OCI-LY3 (cell line): Measurements from ENCODE around the gene CLEC4D.

Experiments
- H2AFZ ChIP-seq: fragments of 200-600, 300-600 bp; shearing (Covaris generic); 2 replicates; pipeline ENCODE4 v1.6.0; 2014; ENCODE audit warnings: antibody characterized with exemption, low read depth, low read length
- H3K27ac ChIP-seq: fragments of 200-600, 300-600 bp; sonication (generic); 2 replicates; pipeline ENCODE4 v1.5.1; 2014; ENCODE audit warnings: mild to moderate bottlenecking, low read length, moderate library complexity, mixed read lengths
- H3K27me3 ChIP-seq: fragments of 200-600, 300-600 bp; sonication (generic); 2 replicates; pipeline ENCODE4 v1.6.1; 2014; ENCODE audit warnings: low read depth, low read length, mixed read lengths
- H3K36me3 ChIP-seq: fragments of 200-600, 300-600 bp; sonication (generic); replicated peaks from 2 replicates; pipeline ENCODE3; 2014; ENCODE audit warnings: low read depth, low read length, mixed read lengths
- H3K4me1 ChIP-seq: fragments of 300-600, 200-600 bp; sonication (generic); 2 replicates; pipeline ENCODE4 v1.6.1; 2014; ENCODE audit warnings: low read length, mixed read lengths
- H3K4me2 ChIP-seq: fragments of 200-600, 300-600 bp; sonication (generic); 2 replicates; pipeline ENCODE4 v1.6.1; 2014; ENCODE audit warnings: low read length, mixed read lengths
- H3K4me3 ChIP-seq: fragments of 300-600, 200-600 bp; sonication (generic); 2 replicates; pipeline ENCODE4 v1.5.1; 2014; ENCODE audit warnings: antibody characterized with exemption, mild to moderate bottlenecking, low read length, moderate library complexity
- H3K79me2 ChIP-seq: fragments of 300-600, 200-600 bp; shearing (Covaris generic); 2 replicates; pipeline ENCODE4 v1.6.1; 2014; ENCODE audit warnings: mild to moderate bottlenecking, low read length, mixed read lengths
- H3K9ac ChIP-seq: fragments of 300-600, 200-600 bp; shearing (Covaris generic); 2 replicates; pipeline ENCODE4 v1.6.0; 2014; ENCODE audit warnings: mild to moderate bottlenecking, low read length, moderate library complexity
- H3K9me3 ChIP-seq: fragments of 200-600, 300-600 bp; shearing (Covaris generic); 2 replicates; pipeline ENCODE4 v1.6.1; 2014; ENCODE audit warnings: low read length, mixed read lengths; ENCODE audit not compliant: insufficient read depth
- H4K20me1 ChIP-seq: fragments of 200-600, 300-600 bp; sonication (generic); 2 replicates; pipeline ENCODE4 v1.6.1; 2016; ENCODE audit warnings: low read length, mixed read lengths; ENCODE audit not compliant: insufficient read depth
- EZH2phosphoT487 ChIP-seq: fragments of 200-600 bp; shearing (Covaris generic); IDR thresholded peaks from 2 replicates; pipeline ENCODE4 v1.6.1; 2018; ENCODE audit warnings: antibody characterized with exemption, mixed run types, low read depth
- TF ChIP-seq, protein P1 (sequence below): fragments of 200-600, 300-600 bp; sonication (generic); IDR thresholded peaks from 2 replicates; pipeline ENCODE4 v1.5.1; 2014; ENCODE audit warnings: antibody characterized with exemption, low read length, low read depth

Gene CLEC4D

DNA sequence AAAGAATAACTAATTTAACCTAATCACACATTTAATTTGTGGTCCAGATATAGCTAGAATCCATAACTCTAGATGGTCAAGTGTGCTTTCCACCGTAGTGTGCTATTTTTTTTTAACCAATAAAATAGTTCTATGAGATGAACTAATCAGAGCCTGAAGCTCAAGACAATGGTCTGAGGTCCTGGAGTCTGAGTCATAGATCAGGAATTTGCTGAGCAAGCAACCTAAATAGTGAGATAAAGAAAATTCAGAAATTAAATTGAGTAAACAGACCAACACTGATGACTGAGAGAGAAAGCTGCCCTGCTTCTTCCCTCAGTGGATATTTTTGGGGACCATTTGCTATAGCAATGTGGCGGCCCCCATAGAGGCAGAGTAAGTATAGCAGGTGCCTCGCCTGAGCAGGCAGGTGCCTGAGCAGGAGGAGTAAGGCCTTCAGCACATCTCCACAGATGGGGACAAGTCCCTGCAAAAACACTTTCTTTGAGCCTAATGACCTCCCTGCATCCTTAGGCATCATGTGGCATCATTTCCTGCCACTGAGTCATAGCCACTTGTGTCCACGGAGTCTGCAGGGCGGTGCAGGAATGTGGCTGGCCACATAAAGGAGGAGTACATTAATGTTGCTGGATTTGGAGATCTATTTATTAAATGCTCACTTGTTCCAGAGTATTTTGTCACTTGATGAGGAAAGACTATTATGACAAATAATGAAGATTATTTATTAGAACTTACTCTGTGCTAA lies 41.3 kb downstream of the CLEC4D start:
- Histone ChIP-seq H3K4me2 (no peak overlapping the region), H3K9me3 (no peaks in the 10 kb centered on the region), H3K27ac (no peak overlapping the region), H3K79me2 (no peaks in the 10 kb centered on the region), H4K20me1 (no peaks in the 10 kb centered on the region), H3K4me3 (no peak overlapping the region), H3K27me3 (no peaks in the 10 kb centered on the region), H3K4me1 (no peaks in the 10 kb centered on the region), H2AFZ (no peak overlapping the region), H3K9ac (no peak overlapping the region), H3K36me3 (no peaks in the 10 kb centered on the region)
- no peak for TF ChIP-seq EZH2phosphoT487
- TF ChIP-seq, protein P1, sequence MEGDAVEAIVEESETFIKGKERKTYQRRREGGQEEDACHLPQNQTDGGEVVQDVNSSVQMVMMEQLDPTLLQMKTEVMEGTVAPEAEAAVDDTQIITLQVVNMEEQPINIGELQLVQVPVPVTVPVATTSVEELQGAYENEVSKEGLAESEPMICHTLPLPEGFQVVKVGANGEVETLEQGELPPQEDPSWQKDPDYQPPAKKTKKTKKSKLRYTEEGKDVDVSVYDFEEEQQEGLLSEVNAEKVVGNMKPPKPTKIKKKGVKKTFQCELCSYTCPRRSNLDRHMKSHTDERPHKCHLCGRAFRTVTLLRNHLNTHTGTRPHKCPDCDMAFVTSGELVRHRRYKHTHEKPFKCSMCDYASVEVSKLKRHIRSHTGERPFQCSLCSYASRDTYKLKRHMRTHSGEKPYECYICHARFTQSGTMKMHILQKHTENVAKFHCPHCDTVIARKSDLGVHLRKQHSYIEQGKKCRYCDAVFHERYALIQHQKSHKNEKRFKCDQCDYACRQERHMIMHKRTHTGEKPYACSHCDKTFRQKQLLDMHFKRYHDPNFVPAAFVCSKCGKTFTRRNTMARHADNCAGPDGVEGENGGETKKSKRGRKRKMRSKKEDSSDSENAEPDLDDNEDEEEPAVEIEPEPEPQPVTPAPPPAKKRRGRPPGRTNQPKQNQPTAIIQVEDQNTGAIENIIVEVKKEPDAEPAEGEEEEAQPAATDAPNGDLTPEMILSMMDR: no peak

DNA sequence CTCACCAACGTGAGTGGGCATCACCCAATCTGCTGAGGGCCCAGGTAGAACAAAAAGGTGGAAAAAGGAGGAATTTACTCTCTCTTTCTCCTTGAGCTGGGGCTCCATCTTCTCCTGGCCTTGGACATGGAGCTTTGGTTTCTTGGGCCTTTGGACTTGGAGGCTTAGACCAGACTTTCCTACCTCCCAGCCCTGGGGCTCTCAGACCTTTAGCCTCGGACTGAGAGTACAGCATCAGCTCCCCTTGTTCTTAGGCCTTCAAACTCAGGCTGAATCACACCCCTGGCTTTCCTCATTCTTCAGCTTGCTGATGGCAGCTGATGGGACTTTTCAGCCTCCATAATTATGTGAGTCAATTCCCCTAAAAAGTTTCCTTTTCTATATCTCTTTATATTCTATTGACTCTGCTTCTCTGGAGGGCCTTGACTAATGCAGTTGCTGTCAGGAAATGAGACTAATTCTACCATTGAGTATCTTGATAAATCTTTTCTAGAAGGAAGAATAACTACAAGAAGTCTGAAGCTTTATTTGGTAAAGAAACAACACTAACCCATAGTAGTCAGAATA lies 43.3 kb downstream of the CLEC4D start:
- TF ChIP-seq, protein P1: no peak
- TF ChIP-seq EZH2phosphoT487: no peak
- H4K20me1 ChIP-seq: no peaks in the 10 kb centered on the region
- no peak overlapping the region for H3K4me3 ChIP-seq
- no peak overlapping the region for H3K27ac ChIP-seq
- no peak overlapping the region for H3K4me2 ChIP-seq
- H3K79me2 ChIP-seq: no peaks in the 10 kb centered on the region
- H3K9me3 ChIP-seq: no peaks in the 10 kb centered on the region
- H3K4me1 ChIP-seq: no peaks in the 10 kb centered on the region
- H3K9ac ChIP-seq: no peak overlapping the region
- no peak overlapping the region for H2AFZ ChIP-seq
- H3K36me3 ChIP-seq: no peaks in the 10 kb centered on the region
- H3K27me3 ChIP-seq: no peaks in the 10 kb centered on the region

DNA sequence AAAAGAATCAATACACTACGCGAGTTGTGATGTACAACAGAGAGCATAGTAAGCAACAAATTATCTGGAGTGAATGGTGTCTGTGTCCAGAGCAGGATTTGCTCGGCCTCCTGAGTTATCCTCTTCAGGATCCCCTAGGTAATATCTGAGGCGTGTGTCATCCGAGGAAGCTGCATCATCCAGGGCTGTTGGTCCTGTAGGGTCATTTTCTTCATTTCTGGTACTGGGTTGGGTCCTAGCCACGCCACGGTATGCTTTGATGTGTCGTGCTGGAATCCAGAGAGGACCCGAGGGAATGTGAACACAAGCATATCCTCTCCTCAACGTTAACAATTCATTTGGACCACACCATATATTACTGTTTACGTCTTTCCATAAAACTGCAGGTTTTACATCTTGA lies 46.4 kb downstream of the CLEC4D start:
- Histone ChIP-seq H3K4me1 (no peaks in the 10 kb centered on the region), H3K27ac (no peak overlapping the region), H2AFZ (no peak overlapping the region), H3K79me2 (no peaks in the 10 kb centered on the region), H3K4me2 (no peak overlapping the region), H4K20me1 (no peaks in the 10 kb centered on the region), H3K9ac (no peak overlapping the region), H3K4me3 (no peak overlapping the region), H3K27me3 (no peaks in the 10 kb centered on the region), H3K36me3 (no peaks in the 10 kb centered on the region), H3K9me3 (peaks cover 2% of the 10 kb centered on the region; the same call in 1 of the 2 replicates)
- TF ChIP-seq, protein P1: no peak
- TF ChIP-seq EZH2phosphoT487: no peak

GRCh38 chr12:8561011-8561410 lies 47.7 kb downstream of the CLEC4D start:
- peaks cover 2% of the 10 kb centered on the region; the same call in 1 of the 2 replicates for H3K9me3 ChIP-seq
- TF ChIP-seq EZH2phosphoT487: no peak
- H4K20me1 ChIP-seq: no peaks in the 10 kb centered on the region
- no peak overlapping the region for H2AFZ ChIP-seq
- H3K36me3 ChIP-seq: no peaks in the 10 kb centered on the region
- no peaks in the 10 kb centered on the region for H3K27me3 ChIP-seq
- H3K4me3 ChIP-seq: no peak overlapping the region
- H3K27ac ChIP-seq: no peak overlapping the region
- no peak overlapping the region for H3K9ac ChIP-seq
- no peak overlapping the region for H3K4me2 ChIP-seq
- H3K4me1 ChIP-seq: no peaks in the 10 kb centered on the region
- no peaks in the 10 kb centered on the region for H3K79me2 ChIP-seq
